Fibroblast of pulmonary artery (primary cell): ENCODE measurements around the gene IQCN.

Source experiments
- DNase-seq: peaks from one replicate; pipeline ENCODE4 v3.0.0-alpha.2; 2010; ENCODE audit warnings: low read depth
- H3K4me3 ChIP-seq: replicated peaks from 2 replicates; pipeline ENCODE4 v1.5.1; 2011; ENCODE audit warnings: low read depth, mild to moderate bottlenecking, control low read depth, low read length, moderate library complexity
- TF ChIP-seq, protein P1 (sequence below): IDR thresholded peaks from 2 replicates; pipeline ENCODE4 v1.5.1; 2011; ENCODE audit warnings: mild to moderate bottlenecking, control low read depth, low read length, inconsistent platforms; ENCODE audit errors: missing control alignments

Gene IQCN, protein sequence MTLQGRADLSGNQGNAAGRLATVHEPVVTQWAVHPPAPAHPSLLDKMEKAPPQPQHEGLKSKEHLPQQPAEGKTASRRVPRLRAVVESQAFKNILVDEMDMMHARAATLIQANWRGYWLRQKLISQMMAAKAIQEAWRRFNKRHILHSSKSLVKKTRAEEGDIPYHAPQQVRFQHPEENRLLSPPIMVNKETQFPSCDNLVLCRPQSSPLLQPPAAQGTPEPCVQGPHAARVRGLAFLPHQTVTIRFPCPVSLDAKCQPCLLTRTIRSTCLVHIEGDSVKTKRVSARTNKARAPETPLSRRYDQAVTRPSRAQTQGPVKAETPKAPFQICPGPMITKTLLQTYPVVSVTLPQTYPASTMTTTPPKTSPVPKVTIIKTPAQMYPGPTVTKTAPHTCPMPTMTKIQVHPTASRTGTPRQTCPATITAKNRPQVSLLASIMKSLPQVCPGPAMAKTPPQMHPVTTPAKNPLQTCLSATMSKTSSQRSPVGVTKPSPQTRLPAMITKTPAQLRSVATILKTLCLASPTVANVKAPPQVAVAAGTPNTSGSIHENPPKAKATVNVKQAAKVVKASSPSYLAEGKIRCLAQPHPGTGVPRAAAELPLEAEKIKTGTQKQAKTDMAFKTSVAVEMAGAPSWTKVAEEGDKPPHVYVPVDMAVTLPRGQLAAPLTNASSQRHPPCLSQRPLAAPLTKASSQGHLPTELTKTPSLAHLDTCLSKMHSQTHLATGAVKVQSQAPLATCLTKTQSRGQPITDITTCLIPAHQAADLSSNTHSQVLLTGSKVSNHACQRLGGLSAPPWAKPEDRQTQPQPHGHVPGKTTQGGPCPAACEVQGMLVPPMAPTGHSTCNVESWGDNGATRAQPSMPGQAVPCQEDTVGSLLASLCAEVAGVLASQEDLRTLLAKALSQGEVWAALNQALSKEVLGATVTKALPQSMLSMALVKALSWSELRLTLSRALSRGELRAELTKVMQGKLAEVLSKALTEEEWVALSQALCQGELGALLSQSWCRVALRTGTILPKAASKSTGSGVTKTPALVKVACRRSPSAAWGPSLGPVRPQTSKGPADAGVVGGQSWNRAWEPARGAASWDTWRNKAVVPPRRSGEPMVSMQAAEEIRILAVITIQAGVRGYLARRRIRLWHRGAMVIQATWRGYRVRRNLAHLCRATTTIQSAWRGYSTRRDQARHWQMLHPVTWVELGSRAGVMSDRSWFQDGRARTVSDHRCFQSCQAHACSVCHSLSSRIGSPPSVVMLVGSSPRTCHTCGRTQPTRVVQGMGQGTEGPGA (N-terminal part only)

GRCh38 chr19:18274219-18274780 lies at the start of gene IQCN:
Gene IQCN (minus strand): TSS chr19:18274452. CDS start chr19:18269478, 4,974 bp downstream.
- H3K4me3 ChIP-seq, result no peak within 1 kb of the TSS
- TF ChIP-seq, protein P1, sequence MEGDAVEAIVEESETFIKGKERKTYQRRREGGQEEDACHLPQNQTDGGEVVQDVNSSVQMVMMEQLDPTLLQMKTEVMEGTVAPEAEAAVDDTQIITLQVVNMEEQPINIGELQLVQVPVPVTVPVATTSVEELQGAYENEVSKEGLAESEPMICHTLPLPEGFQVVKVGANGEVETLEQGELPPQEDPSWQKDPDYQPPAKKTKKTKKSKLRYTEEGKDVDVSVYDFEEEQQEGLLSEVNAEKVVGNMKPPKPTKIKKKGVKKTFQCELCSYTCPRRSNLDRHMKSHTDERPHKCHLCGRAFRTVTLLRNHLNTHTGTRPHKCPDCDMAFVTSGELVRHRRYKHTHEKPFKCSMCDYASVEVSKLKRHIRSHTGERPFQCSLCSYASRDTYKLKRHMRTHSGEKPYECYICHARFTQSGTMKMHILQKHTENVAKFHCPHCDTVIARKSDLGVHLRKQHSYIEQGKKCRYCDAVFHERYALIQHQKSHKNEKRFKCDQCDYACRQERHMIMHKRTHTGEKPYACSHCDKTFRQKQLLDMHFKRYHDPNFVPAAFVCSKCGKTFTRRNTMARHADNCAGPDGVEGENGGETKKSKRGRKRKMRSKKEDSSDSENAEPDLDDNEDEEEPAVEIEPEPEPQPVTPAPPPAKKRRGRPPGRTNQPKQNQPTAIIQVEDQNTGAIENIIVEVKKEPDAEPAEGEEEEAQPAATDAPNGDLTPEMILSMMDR, result no peak
- peak; percentile 36 for DNase-seq

DNA sequence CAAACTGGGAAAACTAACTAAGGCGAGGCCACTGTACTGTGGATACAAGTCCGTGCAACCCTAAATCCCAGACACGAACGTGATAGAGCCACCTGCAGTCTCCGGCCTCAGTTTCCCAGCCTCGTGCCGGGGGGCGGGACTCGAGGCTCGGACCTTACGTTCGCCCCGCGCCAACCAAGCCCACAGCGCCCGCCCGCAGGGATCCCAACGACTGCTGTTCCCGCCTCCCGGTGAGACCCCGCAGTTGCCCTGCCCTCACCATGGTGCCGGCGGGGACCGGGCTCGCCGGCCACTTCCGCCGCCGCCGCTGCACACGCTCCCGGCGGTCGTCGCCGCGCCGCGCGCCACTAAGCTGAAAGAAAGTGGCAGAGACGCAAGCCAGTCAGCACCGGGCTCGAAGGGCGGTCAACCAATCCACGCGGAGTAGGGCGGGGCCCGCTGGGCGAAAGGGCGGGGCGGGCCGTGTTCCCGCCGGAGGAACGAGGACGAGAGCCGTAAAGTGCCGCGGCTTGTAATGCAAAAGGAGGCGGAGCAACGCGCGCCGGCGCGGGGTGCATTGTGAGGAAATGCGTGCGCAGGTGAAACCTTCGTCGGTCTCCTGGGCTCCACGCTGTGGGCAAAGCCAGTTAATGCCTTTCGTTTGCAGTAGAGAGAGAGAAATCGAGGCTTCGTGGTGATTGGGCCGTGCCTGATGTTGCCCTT lies 48.7 kb upstream of the IQCN start, which contains the start of gene LSM4:
Gene LSM4, minus strand, starts transcription at position 318 of the 702 bp plus-strand sequence. Its CDS starts 56 bp downstream, at position 262.
- peak; percentile 97 for DNase-seq
- H3K4me3 ChIP-seq, result peak within 1 kb of the TSS; percentile 83
- TF ChIP-seq, protein P1, result peak; percentile 33

- peak; percentile 55 for DNase-seq
- TF ChIP-seq, protein P1, result peak; percentile 8
- H3K4me3 ChIP-seq, result peak overlapping the region; percentile 83
Measured at GRCh38 chr19:18322318-18322758, 48.1 kb upstream of the IQCN start.

- TF ChIP-seq, protein P1, result no peak
- DNase-seq, result peak; percentile 29
- peak overlapping the region; percentile 83 for H3K4me3 ChIP-seq
Measured at GRCh38 chr19:18321734-18322102, 47.5 kb upstream of the IQCN start.

DNA sequence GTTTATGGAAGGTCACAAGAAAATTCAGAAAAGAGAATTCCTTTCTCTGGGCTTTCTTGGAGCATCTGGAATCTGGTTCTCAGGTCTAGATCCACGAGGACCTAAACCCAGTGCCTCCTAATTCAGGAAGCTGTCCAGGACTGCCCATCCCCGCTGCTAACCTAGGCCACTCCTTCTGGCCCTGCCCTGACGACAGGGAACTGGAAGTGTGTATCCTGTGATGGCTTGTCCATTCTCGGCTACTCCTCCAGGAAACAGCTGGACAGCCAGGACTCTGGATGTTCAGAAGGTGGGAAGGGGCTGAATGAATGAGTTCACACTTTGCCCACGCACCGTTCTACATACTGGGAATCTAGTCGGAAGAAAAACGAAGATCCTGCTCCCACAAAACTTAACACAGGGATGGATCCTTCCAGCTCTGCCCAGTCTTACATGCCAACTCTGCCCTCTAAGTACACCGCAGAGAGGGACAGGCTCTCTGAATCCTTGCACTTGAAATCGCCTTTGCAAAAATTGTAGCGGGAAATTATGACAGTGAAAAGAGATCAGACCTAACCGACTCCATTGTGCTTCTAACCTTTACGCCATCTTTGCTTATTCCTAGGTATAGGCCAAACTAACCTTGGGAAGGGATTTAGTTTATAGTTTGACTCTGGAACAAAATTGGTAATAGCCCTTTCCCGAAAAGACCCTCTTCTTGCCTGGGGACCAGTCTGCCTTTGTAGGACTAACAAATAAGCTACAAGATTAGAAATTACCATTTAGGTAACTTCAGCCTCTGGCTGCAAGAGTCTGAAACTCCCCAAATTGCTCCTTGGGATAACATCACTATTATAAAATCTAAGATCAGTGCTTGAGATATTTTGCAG lies 46.8 kb upstream of the IQCN start:
- H3K4me3 ChIP-seq, result no peak overlapping the region
- TF ChIP-seq, protein P1, result no peak
- no peak for DNase-seq
